HEK293T (cell line): ENCODE measurements around the gene FBXW7.

Source experiments
- ARNT ChIP-seq: fragments of 450-650 bp; IDR thresholded peaks from 2 replicates; pipeline ENCODE4 v1.6.1; 2017; ENCODE audit warnings: mild to moderate bottlenecking
- FOXK2 ChIP-seq: fragments of 450-650 bp; IDR thresholded peaks from 2 replicates; pipeline ENCODE4 v1.6.1; 2016; ENCODE audit warnings: mild to moderate bottlenecking
- LEF1 ChIP-seq: fragments of 450-650 bp; IDR thresholded peaks from 2 replicates; pipeline ENCODE4 v1.6.1; 2017; ENCODE audit warnings: mild to moderate bottlenecking, borderline replicate concordance
- SP1 ChIP-seq: fragments of 450-650 bp; IDR thresholded peaks from 2 replicates; pipeline ENCODE4 v1.6.1; 2017
- TARDBP ChIP-seq: fragments of 450-650 bp; IDR thresholded peaks from 2 replicates; pipeline ENCODE4 v1.6.1; 2016

- no peak for TF ChIP-seq SP1
- TF ChIP-seq FOXK2 = no peak
- TF ChIP-seq TARDBP = no peak
- TF ChIP-seq ARNT = no peak
- TF ChIP-seq LEF1 = no peak
These were observed 183.2 kb downstream of the FBXW7 start for GRCh38 chr4:152352622-152353116.
